ENCODE measurements around the gene MAPK6. TPM values are rescaled to one million over a fixed set of nuclear protein-coding genes. Genes with fewer than 3 reads are reported as not detected.
A peak's percentile ranks its signal among the peaks of the same experiment; 100 is the strongest.
"Not testable (repeated sequence)": the region's sequence is repeated elsewhere in the genome, so short reads cannot be mapped to it uniquely, and the experiment has no call there.

The MAPK6 gene
- total RNA-seq, 1 experiment from 2014 or later = 38.7 TPM

DNA sequence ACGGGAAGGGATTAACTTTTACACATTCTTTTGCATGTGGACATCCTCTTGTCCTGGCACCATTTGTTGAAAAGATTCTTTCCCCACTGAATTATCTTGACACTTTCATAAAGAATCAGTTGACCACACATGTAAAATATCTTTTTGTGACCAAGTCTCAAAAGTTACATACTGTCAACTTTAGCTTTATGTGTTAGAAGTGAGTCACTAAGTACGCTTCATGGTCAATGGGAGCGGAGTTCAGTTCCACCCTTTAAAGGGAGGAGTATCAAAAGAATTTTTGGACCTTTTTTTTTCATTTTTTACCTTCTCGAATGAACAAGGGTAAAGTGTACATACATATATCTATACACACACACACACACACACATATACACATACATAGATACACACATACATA, 35.4 kb downstream of the MAPK6 start:
- Histone ChIP-seq H3K27me3 (ENCODE audit: insufficient read depth, low read depth) (no peaks in the 10 kb centered on the region), H3K27ac (no peak overlapping the region), H3K4me2 (no peak overlapping the region), H3K9me2 (ENCODE audit: insufficient read depth) (no peaks in the 10 kb centered on the region), H3K79me2 (ENCODE audit: low read depth) (peaks cover 21% of the 10 kb centered on the region; the same call in 1 of the 2 replicates), H3F3A (ENCODE audit: insufficient read depth, low read depth) (peaks cover 18% of the 10 kb centered on the region), H2AFZ (no peak overlapping the region), H3K4me3 (no peak overlapping the region), H3K36me3 (ENCODE audit: low read depth) (peaks cover 8% of the 10 kb centered on the region; the same call in 1 of the 2 replicates), H3K9me3 (ENCODE audit: insufficient read depth, low read depth) (no peaks in the 10 kb centered on the region), H3K4me1 (replicated peaks; ENCODE audit: insufficient read depth) (peaks cover 23% of the 10 kb centered on the region), H4K20me1 (ENCODE audit: insufficient read depth) (no peaks in the 10 kb centered on the region)
- TF ChIP-seq EZH2 (IDR thresholded peaks at IDR 0.05; ENCODE audit: low read depth) = no peak
- TF ChIP-seq, protein P1, sequence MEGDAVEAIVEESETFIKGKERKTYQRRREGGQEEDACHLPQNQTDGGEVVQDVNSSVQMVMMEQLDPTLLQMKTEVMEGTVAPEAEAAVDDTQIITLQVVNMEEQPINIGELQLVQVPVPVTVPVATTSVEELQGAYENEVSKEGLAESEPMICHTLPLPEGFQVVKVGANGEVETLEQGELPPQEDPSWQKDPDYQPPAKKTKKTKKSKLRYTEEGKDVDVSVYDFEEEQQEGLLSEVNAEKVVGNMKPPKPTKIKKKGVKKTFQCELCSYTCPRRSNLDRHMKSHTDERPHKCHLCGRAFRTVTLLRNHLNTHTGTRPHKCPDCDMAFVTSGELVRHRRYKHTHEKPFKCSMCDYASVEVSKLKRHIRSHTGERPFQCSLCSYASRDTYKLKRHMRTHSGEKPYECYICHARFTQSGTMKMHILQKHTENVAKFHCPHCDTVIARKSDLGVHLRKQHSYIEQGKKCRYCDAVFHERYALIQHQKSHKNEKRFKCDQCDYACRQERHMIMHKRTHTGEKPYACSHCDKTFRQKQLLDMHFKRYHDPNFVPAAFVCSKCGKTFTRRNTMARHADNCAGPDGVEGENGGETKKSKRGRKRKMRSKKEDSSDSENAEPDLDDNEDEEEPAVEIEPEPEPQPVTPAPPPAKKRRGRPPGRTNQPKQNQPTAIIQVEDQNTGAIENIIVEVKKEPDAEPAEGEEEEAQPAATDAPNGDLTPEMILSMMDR (conservative IDR thresholded peaks at IDR 0.05) = no peak
- BruUV-seq (replicated peaks) = no TSS peak
- peak in 1 of 2 experiments; percentile 48 for DNase-seq
- POLR2A ChIA-PET (ENCODE audit: unreplicated experiment) = no interaction called here
- CTCF ChIA-PET = interaction anchor here (0.6 kb wide), 1 partner anchor 26 kb away, joined by 5 read pairs; no protein-coding TSS in a partner anchor
- intact Hi-C loops (cut with micrococcal nuclease; ENCODE audit: unreplicated experiment) = no loop called here

DNA sequence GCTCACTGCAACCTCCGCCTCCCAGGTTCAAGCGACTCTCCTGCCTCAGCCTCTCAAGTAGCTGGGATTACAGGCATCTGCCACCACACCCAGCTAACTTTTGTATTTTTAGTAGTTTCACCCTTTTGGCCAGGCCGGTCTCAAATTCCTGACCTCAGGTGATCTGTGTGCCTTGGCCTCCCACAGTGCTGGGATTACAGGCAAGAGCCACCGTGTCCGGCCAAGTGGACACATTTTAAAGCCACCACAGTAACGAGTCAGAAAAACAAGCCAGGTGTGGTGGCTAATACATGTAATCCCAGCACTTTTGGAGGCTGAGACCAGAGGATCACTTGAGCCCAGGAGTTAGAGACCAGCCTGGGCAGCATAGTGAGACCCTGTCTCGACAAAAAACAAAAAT, 35.8 kb downstream of the MAPK6 start:
- H3K9me3 ChIP-seq (ENCODE audit: insufficient read depth, low read depth); POLR2A ChIA-PET (ENCODE audit: unreplicated experiment); H2AFZ ChIP-seq; intact Hi-C loops (cut with micrococcal nuclease; ENCODE audit: unreplicated experiment); H3K4me3 ChIP-seq; H3K9me2 ChIP-seq (ENCODE audit: insufficient read depth); BruUV-seq (replicated peaks); H3K27me3 ChIP-seq (ENCODE audit: insufficient read depth, low read depth); DNase-seq; H3K4me2 ChIP-seq; H4K20me1 ChIP-seq (ENCODE audit: insufficient read depth): not testable (repeated sequence)
- CTCF ChIA-PET = interaction anchor here (0.6 kb wide), 1 partner anchor 25 kb away, joined by 5 read pairs; no protein-coding TSS in a partner anchor
- Histone ChIP-seq H3F3A (ENCODE audit: insufficient read depth, low read depth) (peaks cover 14% of the 10 kb centered on the region), H3K4me1 (replicated peaks; ENCODE audit: insufficient read depth) (peaks cover 18% of the 10 kb centered on the region), H3K36me3 (ENCODE audit: low read depth) (peaks cover 11% of the 10 kb centered on the region; the same call in 1 of the 2 replicates), H3K79me2 (ENCODE audit: low read depth) (peaks cover 21% of the 10 kb centered on the region; the same call in 1 of the 2 replicates), H3K27ac (peak overlapping the region; percentile 26; the same call in 1 of the 2 replicates)

DNA sequence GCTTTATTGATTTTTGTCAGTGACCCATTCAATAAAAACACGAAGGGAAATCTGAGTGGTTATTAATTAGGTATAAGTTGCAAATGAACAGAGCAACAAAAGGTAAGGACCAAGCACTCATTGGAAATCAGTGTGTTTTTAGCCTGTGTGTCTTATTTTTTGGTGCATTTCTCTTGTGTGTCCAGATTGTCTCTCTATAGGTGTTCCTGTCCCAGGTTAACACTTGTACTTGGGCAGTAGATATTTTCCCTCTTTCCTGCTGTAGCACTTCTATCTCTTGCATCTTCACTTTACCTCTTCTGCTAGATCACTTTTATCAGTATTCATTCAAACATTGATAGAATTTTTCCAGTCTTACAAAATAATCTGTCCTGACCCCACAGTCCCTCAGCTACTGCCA, 37.0 kb downstream of the MAPK6 start:
- CTCF ChIA-PET = interaction anchor here (0.6 kb wide), 1 partner anchor 26 kb away, joined by 3 read pairs; no protein-coding TSS in a partner anchor
- H2AFZ ChIP-seq = no peak overlapping the region
- intact Hi-C loops (cut with micrococcal nuclease; ENCODE audit: unreplicated experiment) = no loop called here
- peaks cover 9% of the 10 kb centered on the region; the same call in 1 of the 2 replicates for H3F3A ChIP-seq (ENCODE audit: insufficient read depth, low read depth)
- H3K4me3 ChIP-seq = no peak overlapping the region
- no peaks in the 10 kb centered on the region for H3K27me3 ChIP-seq (ENCODE audit: insufficient read depth, low read depth)
- H3K9me3 ChIP-seq (ENCODE audit: insufficient read depth, low read depth) = no peaks in the 10 kb centered on the region
- no peak overlapping the region for H3K27ac ChIP-seq
- DNase-seq = no peak
- no peak overlapping the region for H3K4me2 ChIP-seq
- H4K20me1 ChIP-seq (ENCODE audit: insufficient read depth) = no peaks in the 10 kb centered on the region
- peaks cover 11% of the 10 kb centered on the region; the same call in 1 of the 2 replicates for H3K36me3 ChIP-seq (ENCODE audit: low read depth)
- TF ChIP-seq EZH2 (IDR thresholded peaks at IDR 0.05; ENCODE audit: low read depth) = no peak
- H3K9me2 ChIP-seq (ENCODE audit: insufficient read depth) = no peaks in the 10 kb centered on the region
- BruUV-seq (replicated peaks) = no TSS peak
- H3K4me1 ChIP-seq (replicated peaks; ENCODE audit: insufficient read depth) = peaks cover 8% of the 10 kb centered on the region; the same call in 1 of the 2 replicates
- POLR2A ChIA-PET (ENCODE audit: unreplicated experiment) = no interaction called here
- peaks cover 21% of the 10 kb centered on the region; the same call in 1 of the 2 replicates for H3K79me2 ChIP-seq (ENCODE audit: low read depth)

DNA sequence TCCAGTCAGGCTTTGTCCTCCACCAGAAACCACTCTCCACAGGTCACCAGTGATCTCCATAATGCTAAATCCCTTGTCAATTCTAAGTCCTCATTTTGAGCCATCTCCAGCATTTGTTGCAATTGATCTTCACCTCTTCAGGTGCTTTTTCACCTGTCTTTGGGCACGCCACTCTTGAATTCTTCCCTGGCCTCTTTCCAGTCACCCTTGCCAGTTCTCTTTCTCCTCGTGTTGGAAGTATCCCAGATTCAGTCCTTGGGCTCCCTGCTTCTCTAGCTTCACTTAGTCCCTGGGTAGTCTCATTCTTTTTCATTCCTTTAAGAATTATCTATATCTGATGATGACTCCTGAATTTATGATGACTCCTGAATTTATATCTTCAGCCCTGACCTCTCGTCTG, 37.5 kb downstream of the MAPK6 start:
- CTCF ChIA-PET = interaction anchor here (0.6 kb wide), 1 partner anchor 27 kb away, joined by 3 read pairs; no protein-coding TSS in a partner anchor

More for the DNA sequence above, 37.5 kb downstream of the MAPK6 start:
- Histone ChIP-seq H3K9me2 (ENCODE audit: insufficient read depth) (no peaks in the 10 kb centered on the region), H4K20me1 (ENCODE audit: insufficient read depth) (no peaks in the 10 kb centered on the region), H3K36me3 (ENCODE audit: low read depth) (peaks cover 11% of the 10 kb centered on the region; the same call in 1 of the 2 replicates), H2AFZ (no peak overlapping the region), H3F3A (ENCODE audit: insufficient read depth, low read depth) (peaks cover 9% of the 10 kb centered on the region; the same call in 1 of the 2 replicates), H3K79me2 (ENCODE audit: low read depth) (peaks cover 21% of the 10 kb centered on the region; the same call in 1 of the 2 replicates), H3K27ac (no peak overlapping the region), H3K4me2 (no peak overlapping the region), H3K4me1 (replicated peaks; ENCODE audit: insufficient read depth) (peaks cover 8% of the 10 kb centered on the region; the same call in 1 of the 2 replicates), H3K9me3 (ENCODE audit: insufficient read depth, low read depth) (no peaks in the 10 kb centered on the region), H3K27me3 (ENCODE audit: insufficient read depth, low read depth) (no peaks in the 10 kb centered on the region), H3K4me3 (no peak overlapping the region)
- TF ChIP-seq, protein P1 (conservative IDR thresholded peaks at IDR 0.05) = no peak
- TF ChIP-seq EZH2 (IDR thresholded peaks at IDR 0.05; ENCODE audit: low read depth) = no peak
- POLR2A ChIA-PET (ENCODE audit: unreplicated experiment) = no interaction called here
- BruUV-seq (replicated peaks) = no TSS peak
- DNase-seq = no peak
- intact Hi-C loops (cut with micrococcal nuclease; ENCODE audit: unreplicated experiment) = no loop called here

Data from PC-9 (cell line).